GM19372 (cell line): Measurements from ENCODE around the gene LIMS4.
"Not testable (repeated sequence)": the region's sequence is repeated elsewhere in the genome, so short reads cannot be mapped to it uniquely, and the experiment has no call there.

Experiments used
- ATAC-seq: cut with Tn5 transposase; IDR thresholded peaks from one replicate; pipeline ENCODE4 v1.9.1; 2021; ENCODE audit warnings: mild to moderate bottlenecking, low read depth, moderate library complexity; ENCODE audit not compliant: unreplicated experiment

Gene LIMS4

DNA sequence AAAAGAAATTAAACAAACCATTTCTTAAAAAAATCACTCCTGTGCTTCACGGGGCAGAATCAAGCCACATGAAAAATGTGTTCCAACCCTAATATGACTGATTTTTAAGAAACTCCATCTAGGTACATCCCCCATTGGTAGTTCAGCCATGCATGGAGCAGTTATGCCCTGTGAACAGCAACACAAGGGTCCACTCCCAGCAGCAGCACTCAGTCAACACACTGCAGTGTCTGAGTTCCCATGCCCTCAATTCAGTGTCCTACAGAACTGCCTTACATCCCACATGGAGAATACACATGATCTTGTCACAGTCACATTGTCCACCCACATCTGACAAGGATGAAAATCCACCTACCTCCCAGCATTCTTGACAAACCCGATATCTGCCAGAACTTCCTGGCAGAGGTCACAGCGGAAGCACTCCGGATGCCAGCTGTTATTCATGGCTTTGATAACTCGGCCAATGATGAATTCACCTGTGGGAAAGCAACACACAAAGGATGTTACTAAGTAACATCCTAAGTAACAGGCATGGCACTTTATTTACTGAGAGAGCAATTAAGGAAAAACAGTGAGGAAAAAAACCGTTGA, 17.4 kb downstream of the LIMS4 start:
- not testable (repeated sequence) for ATAC-seq

DNA sequence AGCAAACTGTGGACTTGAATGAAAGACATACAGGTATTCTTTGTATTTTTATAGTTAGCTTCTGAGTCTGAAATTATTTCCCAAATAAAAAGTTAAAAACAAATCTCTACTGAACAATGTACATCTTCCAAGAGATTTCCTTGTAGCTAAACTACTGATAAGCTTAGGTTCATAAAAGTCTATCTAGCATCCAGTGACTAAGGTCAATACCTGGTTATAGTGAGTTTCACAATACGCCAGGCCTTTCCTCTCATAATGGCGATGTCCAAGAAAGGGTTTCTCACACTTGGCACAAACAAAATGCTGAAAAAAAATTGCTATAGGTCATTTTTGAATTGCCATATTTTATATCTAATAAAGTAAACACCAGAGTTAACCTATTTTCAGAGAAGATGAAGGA, 21.7 kb downstream of the LIMS4 start:
- ATAC-seq, result not testable (repeated sequence)

DNA sequence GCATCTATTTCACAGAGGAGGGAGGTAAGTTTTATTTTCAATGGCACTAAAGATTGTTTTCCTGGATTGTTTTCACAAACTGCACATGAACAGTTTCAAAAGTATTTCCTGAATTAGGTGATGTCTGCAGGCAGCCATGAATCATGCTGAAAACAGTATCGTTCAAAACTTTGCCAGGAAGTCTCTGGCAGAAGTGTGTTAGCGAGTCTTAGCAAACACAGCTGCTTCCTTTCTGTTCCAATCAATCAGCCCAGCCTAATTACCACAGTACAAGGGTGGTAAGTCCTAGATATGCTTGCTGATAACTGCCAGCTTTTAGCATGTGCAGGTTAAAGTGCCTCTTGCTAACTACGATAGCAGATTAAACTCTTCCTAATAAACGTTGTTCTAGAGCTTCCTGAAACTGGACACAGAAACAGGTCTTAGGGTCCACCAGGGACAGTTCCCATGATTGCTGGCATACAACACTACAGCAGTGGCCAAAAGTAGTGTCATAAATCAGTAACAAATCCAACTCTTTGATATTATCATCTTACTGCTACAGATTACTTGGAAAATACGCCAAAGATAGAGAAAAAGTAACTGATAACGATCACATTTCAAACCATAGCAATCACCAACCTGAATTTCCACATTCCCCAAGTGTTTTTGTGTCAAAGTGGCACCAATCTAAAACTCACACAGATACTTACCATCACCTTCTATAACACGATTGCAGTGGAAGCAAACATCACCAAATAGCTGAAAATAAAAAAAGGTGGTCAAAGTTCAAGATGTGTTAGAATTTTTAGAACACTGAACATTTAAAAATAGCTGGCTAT, 23.3 kb downstream of the LIMS4 start:
- ATAC-seq, result not testable (repeated sequence)

GRCh38 chr2:110446644-110447043, 26.0 kb downstream of the LIMS4 start:
- not testable (repeated sequence) for ATAC-seq

DNA sequence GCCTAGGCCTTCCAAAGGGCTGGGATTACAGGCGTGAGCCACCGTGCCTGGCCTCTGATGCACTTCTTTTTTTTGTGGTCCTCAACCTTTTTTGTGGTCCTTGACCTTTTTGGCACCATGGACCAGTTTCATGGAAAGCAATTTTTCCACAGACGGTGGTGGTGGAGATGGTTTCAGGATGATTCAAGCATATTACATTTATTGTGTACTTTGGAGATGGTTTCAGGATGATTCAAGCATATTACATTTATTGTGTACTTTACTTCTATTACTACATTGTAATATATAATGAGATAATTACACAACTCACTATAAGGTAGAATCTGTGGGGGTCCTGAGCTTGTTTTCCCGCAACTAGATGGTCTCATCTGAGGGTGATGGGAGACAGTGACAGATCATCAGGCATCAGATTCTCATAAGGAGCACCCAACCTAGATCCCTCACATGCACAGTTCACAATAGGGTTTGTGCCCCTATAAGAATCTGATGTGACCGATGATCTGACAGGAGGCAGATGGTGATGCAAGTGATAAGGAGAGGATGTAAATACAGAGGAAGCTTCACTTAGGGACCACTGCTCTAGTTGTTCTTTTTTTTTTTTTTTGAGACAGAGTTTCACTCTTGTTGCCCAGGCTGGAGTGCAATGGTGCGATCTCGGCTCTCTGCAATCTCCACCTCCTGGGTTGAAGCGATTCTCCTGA, 29.2 kb downstream of the LIMS4 start:
- not testable (repeated sequence) for ATAC-seq

DNA sequence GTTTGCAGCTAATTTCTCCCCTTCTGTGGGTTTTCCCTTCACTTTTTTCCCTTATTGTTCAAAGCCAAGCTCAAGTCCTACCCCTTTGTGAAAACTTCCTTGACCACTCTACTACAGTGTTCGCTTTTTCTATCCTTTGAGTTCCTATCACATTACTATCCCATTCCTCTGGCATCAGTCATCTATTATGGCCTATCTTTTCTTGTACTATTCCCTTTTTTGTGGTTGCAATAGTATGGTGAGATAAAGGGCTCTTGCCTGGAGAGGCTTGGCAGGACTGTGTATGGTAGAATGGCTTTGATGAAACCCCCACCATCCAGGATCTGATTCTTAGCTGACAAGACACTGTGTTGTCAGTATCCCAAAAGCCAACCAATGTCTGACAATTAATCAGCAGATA, 30.7 kb downstream of the LIMS4 start:
- ATAC-seq, result not testable (repeated sequence)

DNA sequence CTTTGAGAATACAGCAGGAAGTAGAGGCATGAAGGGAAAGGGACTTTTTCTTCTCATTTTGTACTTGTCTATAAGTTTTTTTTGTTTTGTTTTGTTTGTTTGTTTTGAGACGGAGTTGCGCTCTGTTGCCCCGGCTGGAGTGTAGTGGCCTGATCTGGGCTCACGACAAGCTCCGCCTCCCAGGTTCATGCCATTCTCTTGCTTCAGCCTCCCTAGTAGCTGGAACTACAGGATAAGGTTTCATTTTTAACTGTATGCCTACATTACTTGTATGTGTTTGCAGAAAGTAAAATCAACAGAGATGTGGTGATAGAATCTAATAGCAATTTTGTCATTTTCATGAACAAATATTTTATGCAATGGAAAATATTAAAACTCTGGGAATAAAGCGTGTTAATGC, 38.1 kb downstream of the LIMS4 start:
- ATAC-seq, result not testable (repeated sequence)

- not testable (repeated sequence) for ATAC-seq
These were observed 46.9 kb downstream of the LIMS4 start for GRCh38 chr2:110425725-110426124.

DNA sequence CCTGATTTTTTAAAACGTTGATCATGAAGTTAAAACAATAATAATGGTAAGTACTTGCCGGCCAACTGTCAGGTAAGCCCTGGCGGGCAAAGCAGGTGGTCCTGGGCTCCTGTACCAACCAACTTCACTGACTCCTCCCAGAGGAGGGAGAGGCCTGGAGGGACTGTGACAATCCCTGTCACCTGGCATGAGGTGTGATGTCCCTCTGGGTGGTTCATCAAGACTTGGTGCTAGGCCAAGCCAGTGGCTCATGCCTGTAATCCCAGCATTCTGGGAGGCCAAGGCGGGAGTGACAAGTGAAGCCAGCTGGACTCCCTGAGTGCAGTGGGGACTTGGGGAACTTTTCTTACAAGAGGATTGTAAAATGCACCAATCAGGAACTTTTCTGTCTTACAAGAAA, 48.2 kb downstream of the LIMS4 start:
- ATAC-seq, result not testable (repeated sequence)

DNA sequence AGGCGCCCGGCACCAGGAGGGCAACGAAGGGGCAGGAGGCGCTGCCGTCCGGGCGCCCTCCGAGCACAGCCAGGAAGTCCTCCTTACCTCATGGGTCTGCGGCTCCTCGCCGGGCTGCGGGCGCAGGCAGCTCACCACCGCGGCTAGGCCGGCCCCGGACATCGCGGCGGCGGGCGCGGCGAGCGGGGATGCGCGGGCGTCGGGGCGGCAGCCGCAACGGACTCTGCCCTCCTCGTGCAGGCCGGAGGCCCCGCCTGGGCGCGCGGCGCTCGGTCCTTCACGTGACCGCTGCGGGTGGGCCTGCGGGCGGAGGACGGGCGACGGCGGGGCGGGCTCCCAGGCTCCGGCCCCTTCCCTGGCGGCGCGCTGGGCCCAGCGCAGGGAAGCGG, 49.0 kb downstream of the LIMS4 start:
- ATAC-seq, result not testable (repeated sequence)

DNA sequence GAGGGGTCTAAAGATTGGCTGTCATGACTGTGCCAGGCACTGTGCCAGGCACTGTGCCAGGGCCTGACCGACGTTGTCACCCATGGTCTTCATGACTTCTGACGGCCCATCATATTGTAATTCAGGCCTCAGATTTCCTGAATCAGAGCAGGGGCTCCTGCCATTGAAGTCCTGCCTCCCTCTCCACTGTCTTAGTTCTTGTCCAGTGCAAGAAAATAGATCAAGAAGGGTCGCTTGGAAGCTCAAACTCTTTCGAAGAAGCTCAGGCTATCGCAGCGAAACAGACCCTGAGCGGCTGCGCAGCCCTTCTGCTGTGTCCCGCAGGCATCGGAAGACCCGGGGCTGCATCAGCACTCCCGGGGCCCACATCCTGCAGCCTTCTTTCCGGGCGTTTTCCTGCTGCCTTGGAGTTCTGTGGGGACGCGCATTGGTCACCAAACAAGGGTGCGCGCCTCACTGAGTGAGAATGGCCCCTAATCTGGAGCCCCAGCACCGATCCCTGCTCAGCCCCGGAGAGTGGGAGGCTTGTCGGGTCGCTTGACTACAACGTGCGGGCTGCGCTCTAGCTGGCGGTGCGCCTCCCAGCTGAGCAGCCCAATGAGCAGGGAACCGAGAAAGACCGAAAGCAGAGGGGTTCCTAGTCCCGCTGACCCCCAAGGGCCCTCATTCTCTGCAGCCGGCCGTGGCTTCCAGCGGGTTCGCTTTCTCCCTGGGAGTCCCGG, 49.6 kb downstream of the LIMS4 start:
- ATAC-seq, result not testable (repeated sequence)

DNA sequence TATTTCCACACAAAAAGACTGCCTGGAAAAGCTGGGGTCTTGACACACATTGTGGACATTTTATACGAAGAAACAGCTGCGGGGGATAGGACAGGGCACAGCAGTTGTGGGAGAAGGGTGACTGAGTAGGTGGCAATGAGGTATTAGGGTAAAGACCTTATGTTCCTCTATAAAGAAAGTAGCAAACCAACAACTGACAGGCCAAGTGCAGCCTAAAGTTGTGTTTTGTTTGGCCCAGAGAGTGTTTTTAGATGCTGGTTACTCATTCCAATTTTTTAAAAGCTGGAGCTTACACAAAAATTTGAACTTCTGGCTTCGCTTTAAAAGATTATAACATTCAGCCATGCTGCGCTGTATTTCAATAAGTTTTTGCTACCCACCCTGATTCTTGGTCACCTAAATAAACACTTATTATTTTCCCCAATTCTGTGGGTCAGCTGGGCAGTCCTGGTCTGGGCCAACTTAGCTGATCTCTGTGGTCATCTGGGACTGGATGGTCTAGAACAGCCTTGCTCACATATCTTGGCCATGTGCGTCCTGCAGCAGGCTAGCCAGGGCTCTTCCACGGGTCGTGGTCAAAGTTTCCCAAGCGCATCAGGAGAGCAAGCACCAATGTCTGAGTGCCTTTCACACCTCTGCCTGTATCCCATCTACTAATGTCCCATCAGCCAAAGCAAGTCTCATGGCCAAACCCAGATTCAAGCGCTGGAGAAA, 51.8 kb downstream of the LIMS4 start:
- ATAC-seq, result not testable (repeated sequence)

- not testable (repeated sequence) for ATAC-seq
These were observed 65.5 kb downstream of the LIMS4 start for GRCh38 chr2:110407142-110407541.

GRCh38 chr2:110404988-110405387, 67.6 kb downstream of the LIMS4 start:
- not testable (repeated sequence) for ATAC-seq

DNA sequence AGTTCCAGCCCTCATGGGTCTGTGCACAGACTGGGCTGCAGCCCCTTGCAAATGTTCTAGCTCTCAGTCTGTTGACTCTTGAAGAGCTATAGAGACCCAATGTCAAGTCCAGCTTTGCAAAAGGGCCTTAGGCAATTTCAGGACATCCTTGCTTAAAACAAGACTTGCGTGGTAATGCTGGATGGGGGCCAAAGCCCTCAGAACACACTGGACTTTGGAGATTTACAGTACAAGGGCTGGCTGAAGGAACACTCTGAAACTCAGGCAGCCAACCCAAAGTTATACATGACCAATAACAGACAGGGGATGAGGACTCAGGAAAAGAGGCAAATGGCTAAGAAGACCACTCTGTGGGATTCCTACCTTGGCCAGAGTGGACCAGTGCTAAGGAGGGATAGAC, 68.4 kb downstream of the LIMS4 start:
- not testable (repeated sequence) for ATAC-seq

- not testable (repeated sequence) for ATAC-seq
These were observed 71.5 kb downstream of the LIMS4 start for GRCh38 chr2:110401001-110401618.

- ATAC-seq, result not testable (repeated sequence)
These were observed 73.2 kb downstream of the LIMS4 start for GRCh38 chr2:110399378-110399777.

DNA sequence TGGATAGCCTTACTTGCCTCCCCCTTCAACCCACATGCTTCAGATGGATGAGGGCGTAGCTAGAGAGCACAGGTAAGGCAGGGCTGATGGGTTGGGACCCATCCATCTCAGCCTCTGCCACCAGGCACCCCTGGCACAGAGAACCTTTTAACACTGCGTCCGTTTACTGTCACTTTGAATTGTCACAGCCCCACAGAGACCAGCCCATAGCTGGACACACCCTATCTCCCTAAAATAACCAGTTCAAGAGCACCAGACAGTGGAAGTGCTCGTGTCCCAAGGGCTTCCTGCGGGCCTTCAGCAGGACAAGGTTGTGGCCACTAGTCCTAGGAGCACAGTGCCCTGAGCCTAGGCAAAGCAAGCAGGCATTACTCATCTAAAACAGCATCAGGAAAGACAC, 76.6 kb downstream of the LIMS4 start:
- ATAC-seq, result not testable (repeated sequence)
